GM12865 (cell line): Measurements from ENCODE around the gene EEFSEC.

Experiments
- DNase-seq: peaks from one replicate; pipeline ENCODE4 v3.0.0; 2010; ENCODE audit warnings: low read depth
- H3K4me3 ChIP-seq: 2 replicates; pipeline ENCODE4 v1.5.1; 2011; ENCODE audit warnings: mild to moderate bottlenecking, low read depth, low read length, control low read depth
- TF ChIP-seq, protein P1 (sequence below): IDR thresholded peaks from 2 replicates; pipeline ENCODE4 v1.5.1; 2011; ENCODE audit warnings: low read length, control low read depth, low read depth, inconsistent platforms; ENCODE audit not compliant: insufficient read depth; ENCODE audit errors: missing control alignments

EEFSEC gene

DNA sequence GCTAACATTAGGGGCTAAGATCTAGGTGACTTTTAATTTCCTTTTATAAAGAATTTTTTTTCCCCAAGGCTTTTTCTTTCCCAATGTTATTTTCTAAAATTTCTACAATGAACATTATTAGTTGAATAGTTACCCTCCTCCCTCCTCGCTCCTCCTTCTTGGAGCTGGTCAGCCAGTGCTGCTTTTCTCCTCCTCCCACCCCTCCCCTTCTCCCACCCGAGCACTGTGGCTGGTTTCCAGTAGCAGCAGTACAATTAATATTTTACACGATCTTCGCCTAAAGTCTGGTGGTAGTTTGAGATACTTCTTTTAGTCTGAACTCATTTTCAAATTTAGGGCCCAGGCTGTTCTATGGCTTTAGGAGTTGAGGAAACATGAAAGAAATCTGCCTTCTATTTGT is 41.6 kb downstream of the EEFSEC start:
- TF ChIP-seq, protein P1, sequence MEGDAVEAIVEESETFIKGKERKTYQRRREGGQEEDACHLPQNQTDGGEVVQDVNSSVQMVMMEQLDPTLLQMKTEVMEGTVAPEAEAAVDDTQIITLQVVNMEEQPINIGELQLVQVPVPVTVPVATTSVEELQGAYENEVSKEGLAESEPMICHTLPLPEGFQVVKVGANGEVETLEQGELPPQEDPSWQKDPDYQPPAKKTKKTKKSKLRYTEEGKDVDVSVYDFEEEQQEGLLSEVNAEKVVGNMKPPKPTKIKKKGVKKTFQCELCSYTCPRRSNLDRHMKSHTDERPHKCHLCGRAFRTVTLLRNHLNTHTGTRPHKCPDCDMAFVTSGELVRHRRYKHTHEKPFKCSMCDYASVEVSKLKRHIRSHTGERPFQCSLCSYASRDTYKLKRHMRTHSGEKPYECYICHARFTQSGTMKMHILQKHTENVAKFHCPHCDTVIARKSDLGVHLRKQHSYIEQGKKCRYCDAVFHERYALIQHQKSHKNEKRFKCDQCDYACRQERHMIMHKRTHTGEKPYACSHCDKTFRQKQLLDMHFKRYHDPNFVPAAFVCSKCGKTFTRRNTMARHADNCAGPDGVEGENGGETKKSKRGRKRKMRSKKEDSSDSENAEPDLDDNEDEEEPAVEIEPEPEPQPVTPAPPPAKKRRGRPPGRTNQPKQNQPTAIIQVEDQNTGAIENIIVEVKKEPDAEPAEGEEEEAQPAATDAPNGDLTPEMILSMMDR: no peak
- no peak for DNase-seq
- no peak overlapping the region for H3K4me3 ChIP-seq

- TF ChIP-seq, protein P1: no peak
- H3K4me3 ChIP-seq: no peak overlapping the region
These were observed 42.1 kb downstream of the EEFSEC start for GRCh38 chr3:128195369-128195768.

DNA sequence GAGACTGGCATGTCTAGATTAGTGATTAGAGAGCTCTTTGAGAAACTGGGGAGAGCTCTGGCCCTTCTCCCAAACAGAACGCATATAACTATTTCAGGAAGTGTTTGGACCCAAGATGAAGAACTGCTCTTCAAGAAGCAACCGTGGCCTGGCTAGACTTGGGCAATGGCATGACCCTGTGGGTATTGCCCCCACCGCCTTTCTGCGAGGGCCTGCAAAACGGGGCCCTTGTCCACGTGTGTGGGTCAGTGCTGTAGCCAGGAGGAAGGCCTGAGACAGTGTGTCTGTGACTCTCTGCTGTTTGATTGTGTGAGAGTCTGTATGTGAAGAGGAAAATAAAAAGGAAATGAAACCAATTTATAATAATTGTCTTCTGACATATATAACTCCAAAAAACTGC is 42.5 kb downstream of the EEFSEC start:
- DNase-seq: no peak
- TF ChIP-seq, protein P1: no peak
- no peak overlapping the region for H3K4me3 ChIP-seq

More at GRCh38 chr3:128195369-128195768, 42.1 kb downstream of the EEFSEC start:
- DNase-seq: no peak

- no peak overlapping the region for H3K4me3 ChIP-seq
- no peak for DNase-seq
- TF ChIP-seq, protein P1: no peak
These were observed 43.4 kb downstream of the EEFSEC start for GRCh38 chr3:128196647-128197046.

- H3K4me3 ChIP-seq: no peak overlapping the region
- DNase-seq: no peak
- TF ChIP-seq, protein P1: no peak
These were observed 44.6 kb downstream of the EEFSEC start for GRCh38 chr3:128197855-128198254.

DNA sequence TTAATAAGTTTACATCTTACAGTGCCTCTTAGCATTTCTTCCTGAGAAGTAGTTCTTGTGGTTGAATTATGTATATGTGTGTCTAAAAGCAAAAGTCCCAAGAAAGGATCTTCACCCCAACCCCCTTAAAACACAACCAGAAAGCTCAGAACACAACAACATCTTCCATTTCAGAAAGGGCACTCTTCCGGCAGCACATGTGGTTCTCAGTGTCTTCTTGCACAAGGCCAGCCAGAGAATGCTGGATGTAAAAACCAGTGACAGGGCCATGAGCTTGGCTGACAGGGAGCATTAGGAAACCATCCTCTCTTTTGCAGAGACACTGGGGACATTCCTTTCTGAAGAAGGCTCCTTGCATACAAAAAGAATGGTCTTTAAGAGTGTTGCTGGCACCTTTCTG is 45.0 kb downstream of the EEFSEC start:
- DNase-seq: no peak
- TF ChIP-seq, protein P1: no peak
- no peak overlapping the region for H3K4me3 ChIP-seq

GRCh38 chr3:128199110-128199509 is 45.8 kb downstream of the EEFSEC start:
- TF ChIP-seq, protein P1: no peak
- no peak for DNase-seq
- H3K4me3 ChIP-seq: no peak overlapping the region
